Endothelial cell of umbilical vein (primary cell): Measurements from ENCODE around the gene CDT1. TPM values are rescaled to one million over a fixed set of nuclear protein-coding genes. Genes with fewer than 3 reads are reported as not detected.
"Not testable (repeated sequence)": the region's sequence is repeated elsewhere in the genome, so short reads cannot be mapped to it uniquely, and the experiment has no call there.

Experiments
- BruUV-seq: library from RNA; stranded (reverse); fragments of 400-500 nt; replicated peaks from 2 replicates; lab custom pipeline; 2021; lab: Mats Ljungman, UMichigan
- CTCF ChIA-PET: fragments of 300-600, 350-600 bp; sonication (Branson Sonifier 250); formaldehyde crosslinking; loops from one replicate; lab custom pipeline; 2021; ENCODE audit warnings: antibody characterized with exemption, inconsistent platforms; lab: Charles Lee
- POLR2A ChIA-PET: fragments of 300-600, 350-600 bp; sonication (Branson Sonifier 250); formaldehyde crosslinking; loops from one replicate; lab custom pipeline; 2021; ENCODE audit warnings: antibody characterized with exemption, inconsistent platforms; lab: Charles Lee
- DNase-seq: peaks from one replicate; pipeline ENCODE4 v3.0.0-alpha.2; 2011; ENCODE audit warnings: low read depth, low spot score
- FAIRE-seq: peaks from 2 replicates; lab custom pipeline; 2011; peaks lifted over from hg19 to GRCh38; lab: Jason Lieb, UNC
- H2AFZ ChIP-seq: 2 replicates; pipeline ENCODE4 v1.6.0; 2012; ENCODE audit warnings: low read depth, low read length, control low read depth, inconsistent platforms
- H3K27ac ChIP-seq: 2 replicates; pipeline ENCODE4 v1.5.1; 2011; ENCODE audit warnings: low read depth, mild to moderate bottlenecking, control low read depth, low read length, moderate library complexity; ENCODE audit not compliant: insufficient read depth
- H3K27me3 ChIP-seq, 2 experiments: 2 replicates each; pipeline versions ENCODE4 v1.6.0 to v1.6.1; 2011; ENCODE audit warnings: low read length in 2 of 2, mixed read lengths in 1 of 2; ENCODE audit not compliant: control insufficient read depth in 2 of 2, insufficient read depth in 2 of 2
- H3K36me3 ChIP-seq, 2 experiments: 2 replicates in 1 of 2; 3 replicates in 1 of 2; pipeline ENCODE4 v1.5.1; 2011; ENCODE audit warnings: low read length in 2 of 2, mild to moderate bottlenecking in 1 of 2, moderate library complexity in 1 of 2; ENCODE audit not compliant: control insufficient read depth in 2 of 2, insufficient read depth in 2 of 2; ENCODE audit errors: extremely low read depth in 1 of 2
- H3K4me1 ChIP-seq: 3 replicates; pipeline ENCODE4 v1.5.1; 2011; ENCODE audit warnings: mild to moderate bottlenecking, low read length; ENCODE audit not compliant: control insufficient read depth, insufficient read depth; ENCODE audit errors: extremely low read depth
- H3K4me2 ChIP-seq: 2 replicates; pipeline ENCODE4 v1.6.1; 2011; ENCODE audit warnings: low read length, control low read depth, mixed read lengths; ENCODE audit not compliant: insufficient read depth
- H3K4me3 ChIP-seq, 3 experiments: fragments of 200-600 bp in 1 of 3; sonication (generic), shearing (Covaris generic) in 1 of 3; replicated peaks in 1 of 3; 2 replicates each; pipeline ENCODE4 v1.5.1; 2011 to 2016; ENCODE audit warnings: control low read depth in 3 of 3, low read length in 3 of 3, mild to moderate bottlenecking in 2 of 3, inconsistent platforms in 1 of 3, low read depth in 1 of 3, moderate library complexity in 1 of 3; ENCODE audit not compliant: insufficient read depth in 1 of 3
- H3K79me2 ChIP-seq: 2 replicates; pipeline ENCODE4 v1.6.0; 2012; ENCODE audit warnings: low read length, inconsistent platforms; ENCODE audit not compliant: control insufficient read depth, insufficient read depth
- H3K9ac ChIP-seq: replicated peaks from 2 replicates; pipeline ENCODE3; 2011; ENCODE audit warnings: low read length, control low read depth; ENCODE audit not compliant: insufficient read depth; ENCODE audit errors: extremely low read depth
- H3K9me1 ChIP-seq: replicated peaks from 3 replicates; pipeline ENCODE4 v1.6.0; 2011; ENCODE audit warnings: mild to moderate bottlenecking, low read length; ENCODE audit not compliant: control insufficient read depth, insufficient read depth; ENCODE audit errors: extremely low read depth
- H3K9me3 ChIP-seq: replicated peaks from 2 replicates; pipeline ENCODE4 v1.5.1; 2012; ENCODE audit warnings: low read length, inconsistent platforms; ENCODE audit not compliant: control insufficient read depth, insufficient read depth
- H4K20me1 ChIP-seq: replicated peaks from 2 replicates; pipeline ENCODE3; 2011; ENCODE audit warnings: mild to moderate bottlenecking, low read length; ENCODE audit not compliant: control insufficient read depth, insufficient read depth; ENCODE audit errors: extremely low read depth
- CTCF ChIP-seq, 2 donors: IDR thresholded peaks; 1 replicate in 1 of 2; 2 replicates in 1 of 2; pipeline ENCODE4 v1.5.1; 2011; ENCODE audit warnings: low read length in 2 of 2, mild to moderate bottlenecking in 2 of 2, moderate library complexity in 2 of 2, control low read depth in 1 of 2, inconsistent platforms in 1 of 2, low read depth in 1 of 2; ENCODE audit not compliant: insufficient read depth in 1 of 2; ENCODE audit errors: extremely low read depth in 1 of 2
- EZH2 ChIP-seq: IDR thresholded peaks from 2 replicates; pipeline ENCODE4 v1.6.1; 2012; ENCODE audit warnings: borderline replicate concordance, low read depth, mild to moderate bottlenecking, moderate library complexity, low read length, inconsistent platforms; ENCODE audit not compliant: severe bottlenecking
- FOS ChIP-seq: IDR thresholded peaks from 2 replicates; pipeline ENCODE4 v1.6.1; 2011; ENCODE audit warnings: mild to moderate bottlenecking, low read length, moderate library complexity, borderline replicate concordance; ENCODE audit not compliant: insufficient read depth
- GATA2 ChIP-seq: IDR thresholded peaks from 2 replicates; pipeline ENCODE4 v1.7.0; 2011; ENCODE audit warnings: low read depth, mild to moderate bottlenecking, moderate library complexity, mixed read lengths, low read length; ENCODE audit not compliant: insufficient read length, insufficient read depth
- JUN ChIP-seq: IDR thresholded peaks from 2 replicates; pipeline ENCODE4 v1.6.1; 2011; ENCODE audit warnings: borderline replicate concordance, low read depth; ENCODE audit not compliant: insufficient read length, insufficient read depth
- MAX ChIP-seq: IDR thresholded peaks from 2 replicates; pipeline ENCODE4 v1.6.1; 2011; ENCODE audit not compliant: insufficient read depth, insufficient read length
- MYC ChIP-seq: IDR thresholded peaks from one replicate; pipeline ENCODE4 v1.6.1; 2011; ENCODE audit warnings: mild to moderate bottlenecking, low read depth, low read length
- POLR2A ChIP-seq: IDR thresholded peaks from 2 replicates; pipeline ENCODE4 v1.6.1; 2012; ENCODE audit warnings: low read depth, mild to moderate bottlenecking, control low read depth, low read length
- POLR2AphosphoS5 ChIP-seq: IDR thresholded peaks from 2 replicates; pipeline ENCODE4 v1.6.1; 2012; ENCODE audit warnings: low read depth, mild to moderate bottlenecking, control low read depth, low read length, moderate library complexity; ENCODE audit not compliant: insufficient read depth
- dilution Hi-C: fragments of 300-500 bp; cut with MboI; formaldehyde crosslinking; loops from one replicate; pipeline ENCODE4 v1.15.0; 2019; ENCODE audit warnings: low sequenced_read_pairs; ENCODE audit not compliant: extremely low pct_ligation_motif_present
- intact Hi-C: fragments of 100-400 bp; cut with micrococcal nuclease; formaldehyde crosslinking; loops from one replicate; pipeline ENCODE4 v1.10.0; 2022
- polyA plus RNA-seq, 4 experiments: library from polyadenylated mRNA; depleted of rRNA in 3 of 4; stranded (reverse) in 3 of 4; unstranded in 1 of 4; fragments of >200 nt; gene quantifications; 2 replicates each; pipeline versions ENCODE4 v1.2.1 to v1.2.3, GENCODE V29; 2011 to 2012; ENCODE audit warnings: missing spikeins in 1 of 4
- total RNA-seq: library from RNA; stranded (reverse); gene quantifications from 2 replicates; pipeline ENCODE4 v1.2.3, GENCODE V29; 2021

Gene CDT1
- total and polyA plus RNA-seq, 2 donors (not counting 3 experiments of a cell fraction or from before 2014, with no cell fraction given) = 15.6 to 30.6 TPM

GRCh38 chr16:88771294-88771772 is 32.3 kb upstream of the CDT1 start:
- ChIA-PET POLR2A (no interaction called here), CTCF (interaction anchor here (1.5 to 6.4 kb wide), 2 partner anchors 13 to 34 kb away, joined by 7 to 35 read pairs; partner anchors contain the start of gene PIEZO1)
- H3K4me1 ChIP-seq = peaks cover 45% of the 10 kb centered on the region
- TF ChIP-seq MAX = no peak
- TF ChIP-seq POLR2AphosphoS5 = no peak
- no peak for TF ChIP-seq FOS
- no peak for TF ChIP-seq EZH2
- no peak for TF ChIP-seq JUN
- no peak for TF ChIP-seq POLR2A
- TF ChIP-seq GATA2 = no peak
- TF ChIP-seq MYC = no peak
- no peak for TF ChIP-seq CTCF (IDR thresholded peaks at IDR 0.05; ENCODE audit: extremely low read depth in 1 of 2, insufficient read depth in 1 of 2, low read depth in 1 of 2, low read length in 2 of 2)
- DNase-seq = no peak
- H3K9me3 ChIP-seq = no peaks in the 10 kb centered on the region
- H3K36me3 ChIP-seq = no peaks in the 10 kb centered on the region
- H3K9ac ChIP-seq = no peak overlapping the region
- dilution Hi-C loops = no loop called here
- no peak overlapping the region for H2AFZ ChIP-seq
- no peaks in the 10 kb centered on the region for H3K27me3 ChIP-seq
- no peak overlapping the region for H3K4me3 ChIP-seq
- H4K20me1 ChIP-seq = no peaks in the 10 kb centered on the region
- no peak overlapping the region for H3K27ac ChIP-seq
- no peak for FAIRE-seq
- intact Hi-C loops = no loop called here
- BruUV-seq = no TSS peak
- H3K9me1 ChIP-seq = no peaks in the 10 kb centered on the region
- no peak overlapping the region for H3K4me2 ChIP-seq
- H3K79me2 ChIP-seq = peaks cover 96% of the 10 kb centered on the region

- Histone ChIP-seq H3K4me1 (peaks cover 45% of the 10 kb centered on the region), H3K79me2 (peaks cover 96% of the 10 kb centered on the region)
- dilution Hi-C loops, H3K27ac ChIP-seq, H3K4me2 ChIP-seq, H3K4me3 ChIP-seq, H3K36me3 ChIP-seq, FAIRE-seq, intact Hi-C loops, H3K9me1 ChIP-seq, H3K27me3 ChIP-seq, BruUV-seq, H2AFZ ChIP-seq, H4K20me1 ChIP-seq, H3K9ac ChIP-seq, H3K9me3 ChIP-seq, POLR2A ChIA-PET, DNase-seq: not testable (repeated sequence)
- CTCF ChIA-PET = interaction anchor here (1.5 to 6.4 kb wide), 3 partner anchors 12 to 35 kb away, joined by 7 to 35 read pairs (median 17); partner anchors contain the start of gene PIEZO1
Measured at GRCh38 chr16:88771781-88772180, 31.8 kb upstream of the CDT1 start.
